GM19463 (cell line): ENCODE results near the gene ACO2.
A peak's percentile ranks its signal among the peaks of the same experiment; 100 is the strongest.
"Not testable (repeated sequence)": the region's sequence is repeated elsewhere in the genome, so short reads cannot be mapped to it uniquely, and the experiment has no call there.

Source experiments
- ATAC-seq: cut with Tn5 transposase; IDR thresholded peaks from one replicate; pipeline ENCODE4 v1.9.1; 2021; ENCODE audit warnings: mild to moderate bottlenecking, moderate library complexity; ENCODE audit not compliant: unreplicated experiment

ACO2 gene

GRCh38 chr22:41539146-41540005, 70.5 kb downstream of the ACO2 start:
- ATAC-seq = no peak

GRCh38 chr22:41540006-41540315, 71.0 kb downstream of the ACO2 start:
- no peak for ATAC-seq

- ATAC-seq = no peak
Measured at GRCh38 chr22:41540365-41540764, 71.4 kb downstream of the ACO2 start.

GRCh38 chr22:41541484-41541883, 72.6 kb downstream of the ACO2 start:
- ATAC-seq = no peak

- ATAC-seq = no peak
Measured at GRCh38 chr22:41542224-41542623, 73.3 kb downstream of the ACO2 start.

- peak; percentile 95 for ATAC-seq
Measured at GRCh38 chr22:41543854-41544670, 75.1 kb downstream of the ACO2 start, which contains the start of gene POLR3H. Gene POLR3H, minus strand, starts transcription at chr22:41544470. Its CDS starts 369 bp downstream, at chr22:41544101.

GRCh38 chr22:41544671-41545476, 76.0 kb downstream of the ACO2 start:
- no peak for ATAC-seq

- ATAC-seq = no peak
Measured at GRCh38 chr22:41548830-41549211, 79.9 kb downstream of the ACO2 start.

- ATAC-seq = no peak
Measured at GRCh38 chr22:41550952-41551491, 82.1 kb downstream of the ACO2 start.

GRCh38 chr22:41551877-41552582, 83.1 kb downstream of the ACO2 start:
- ATAC-seq = no peak

GRCh38 chr22:41555325-41555982, 86.5 kb downstream of the ACO2 start:
- ATAC-seq = no peak

GRCh38 chr22:41556561-41556960, 87.6 kb downstream of the ACO2 start:
- ATAC-seq = no peak

- ATAC-seq = no peak
Measured at GRCh38 chr22:41557401-41558240, 88.7 kb downstream of the ACO2 start.

- ATAC-seq = not testable (repeated sequence)
Measured at GRCh38 chr22:41558241-41558630, 89.3 kb downstream of the ACO2 start.

- no peak for ATAC-seq
Measured at GRCh38 chr22:41560095-41560471, 91.2 kb downstream of the ACO2 start.

GRCh38 chr22:41561335-41561734, 92.4 kb downstream of the ACO2 start:
- no peak for ATAC-seq

- ATAC-seq = no peak
Measured at GRCh38 chr22:41561788-41562187, 92.9 kb downstream of the ACO2 start.

GRCh38 chr22:41562461-41562860, 93.5 kb downstream of the ACO2 start:
- ATAC-seq = no peak
